ENCODE results near the gene GFY. TPM values are rescaled to one million over a fixed set of nuclear protein-coding genes. Genes with fewer than 3 reads are reported as not detected.

Gene GFY
- total and polyA plus RNA-seq, 10 of the 15 experiments (the other 5 are each of a cell fraction or from before 2014, with no cell fraction given) = 0.05 TPM; not detected in 9

- Histone ChIP-seq H2AFZ (ENCODE audit: control insufficient read depth, low read depth, low read length) (no peak overlapping the region), H3K4me1 (ENCODE audit: control insufficient read depth, insufficient read depth, low read length) (no peaks in the 10 kb centered on the region), H3K4me3 (no peak overlapping the region), H3K4me2 (ENCODE audit: control insufficient read depth, insufficient read depth) (no peak overlapping the region), H3K36me3 (ENCODE audit: control insufficient read depth in 2 of 2, insufficient read depth in 2 of 2, low read length in 1 of 2) (no peaks in the 10 kb centered on the region), H3K79me2 (ENCODE audit: control insufficient read depth, insufficient read depth, low read length) (no peaks in the 10 kb centered on the region), H4K20me1 (ENCODE audit: control insufficient read depth, insufficient read depth) (no peaks in the 10 kb centered on the region), H3K27ac (ENCODE audit: control insufficient read depth, insufficient read depth) (no peak overlapping the region), H3K27me3 (replicated peaks in 1 of 2; ENCODE audit: control insufficient read depth in 2 of 2, insufficient read depth in 2 of 2, low read length in 1 of 2) (no peaks in the 10 kb centered on the region), H3K9me3 (replicated peaks; ENCODE audit: control insufficient read depth, insufficient read depth, low read length) (no peaks in the 10 kb centered on the region), H3K9ac (ENCODE audit: control insufficient read depth, insufficient read depth, low read length) (no peak overlapping the region)
- ATAC-seq = no peak
- SMC1A ChIA-PET (ENCODE audit: uncharacterized antibody, unreplicated experiment) = interaction anchor here (0.8 to 2.9 kb wide), 10 partner anchors 13 to 163 kb away, joined by 3 to 15 read pairs (median 6); partner anchors contain the start of genes CD37 and PIH1D1
- no peak for FAIRE-seq
- POLR2A ChIA-PET = interaction anchor here (0.5 to 2.0 kb wide), 6 partner anchors 44 to 263 kb away, joined by 3 to 5 read pairs (median 4); partner anchors contain the start of gene PIH1D1
- RAD21 ChIA-PET (ENCODE audit: unreplicated experiment) = interaction anchor here (1.0 to 3.0 kb wide), 8 partner anchors 16 to 164 kb away, joined by 3 to 23 read pairs (median 4); partner anchors contain the start of gene PIH1D1
- CTCF ChIA-PET = interaction anchor here (0.7 to 5.7 kb wide), 16 partner anchors 11 to 124 kb away, joined by 3 to 68 read pairs (median 8); partner anchors contain the start of genes FLT3LG and GFY
- DNase-seq (ENCODE audit: low read depth, low spot score) = no peak
- in situ Hi-C loops (cut with MboI) (loop anchor here (5.0 kb wide), 1 partner anchor 47 kb away; no protein-coding TSS in a partner anchor), intact Hi-C loops (cut with micrococcal nuclease; ENCODE audit: unreplicated experiment) (no loop called here)
- no peak for TF ChIP-seq POU2F2 (IDR thresholded peaks at IDR 0.05; ENCODE audit: borderline replicate concordance, low read depth, low read length)
- TF ChIP-seq RCOR1 (conservative IDR thresholded peaks at IDR 0.05; ENCODE audit: low read depth, low read length) = no peak
- TF ChIP-seq RB1 (IDR thresholded peaks at IDR 0.05; ENCODE audit: borderline replicate concordance) = no peak
- no peak for TF ChIP-seq BHLHE40 (IDR thresholded peaks at IDR 0.05; ENCODE audit: borderline replicate concordance in 1 of 2, low read depth in 2 of 2, low read length in 1 of 2)
- no peak for TF ChIP-seq IRF4 (IDR thresholded peaks at IDR 0.05; ENCODE audit: low read depth, low read length)
- TF ChIP-seq NR2C1 (IDR thresholded peaks at IDR 0.05) = no peak
- TF ChIP-seq NKRF (conservative IDR thresholded peaks at IDR 0.05) = no peak
- TF ChIP-seq HDAC2 (IDR thresholded peaks at IDR 0.05) = no peak
- no peak for TF ChIP-seq EZH2 (IDR thresholded peaks at IDR 0.05; ENCODE audit: borderline replicate concordance, control insufficient read depth, low read depth, low read length)
- TF ChIP-seq NFIC (IDR thresholded peaks at IDR 0.05; ENCODE audit: low read depth, low read length) = no peak
- no peak for TF ChIP-seq FOXK2 (IDR thresholded peaks at IDR 0.05)
- BruUV-seq (replicated peaks) = no TSS peak
- 68% methylated on average over 26 of the region's 26 CpGs for WGBS (ENCODE audit: insufficient coverage, insufficient replicate concordance, low lambda C conversion rate, missing lambda C conversion rate)
Measured at GRCh38 chr19:49390131-49390928, 34.9 kb upstream of the GFY start.

Measured in GM12878 (cell line).